IPS-18c (cell line): Measurements from ENCODE around the gene SLC1A6.
"Not testable (repeated sequence)": the region's sequence is repeated elsewhere in the genome, so short reads cannot be mapped to it uniquely, and the experiment has no call there.

Experiments used
- H3K4me3 ChIP-seq: 2 replicates; pipeline ENCODE4 v1.7.0; 2013; ENCODE audit warnings: low read depth, mild to moderate bottlenecking, low read length, moderate library complexity; ENCODE audit not compliant: insufficient read depth
- H3K9me3 ChIP-seq: one replicate; pipeline ENCODE4 v1.6.1; 2013; ENCODE audit warnings: mild to moderate bottlenecking, low read length, moderate library complexity; ENCODE audit not compliant: control insufficient read depth, insufficient read depth

The SLC1A6 gene

DNA sequence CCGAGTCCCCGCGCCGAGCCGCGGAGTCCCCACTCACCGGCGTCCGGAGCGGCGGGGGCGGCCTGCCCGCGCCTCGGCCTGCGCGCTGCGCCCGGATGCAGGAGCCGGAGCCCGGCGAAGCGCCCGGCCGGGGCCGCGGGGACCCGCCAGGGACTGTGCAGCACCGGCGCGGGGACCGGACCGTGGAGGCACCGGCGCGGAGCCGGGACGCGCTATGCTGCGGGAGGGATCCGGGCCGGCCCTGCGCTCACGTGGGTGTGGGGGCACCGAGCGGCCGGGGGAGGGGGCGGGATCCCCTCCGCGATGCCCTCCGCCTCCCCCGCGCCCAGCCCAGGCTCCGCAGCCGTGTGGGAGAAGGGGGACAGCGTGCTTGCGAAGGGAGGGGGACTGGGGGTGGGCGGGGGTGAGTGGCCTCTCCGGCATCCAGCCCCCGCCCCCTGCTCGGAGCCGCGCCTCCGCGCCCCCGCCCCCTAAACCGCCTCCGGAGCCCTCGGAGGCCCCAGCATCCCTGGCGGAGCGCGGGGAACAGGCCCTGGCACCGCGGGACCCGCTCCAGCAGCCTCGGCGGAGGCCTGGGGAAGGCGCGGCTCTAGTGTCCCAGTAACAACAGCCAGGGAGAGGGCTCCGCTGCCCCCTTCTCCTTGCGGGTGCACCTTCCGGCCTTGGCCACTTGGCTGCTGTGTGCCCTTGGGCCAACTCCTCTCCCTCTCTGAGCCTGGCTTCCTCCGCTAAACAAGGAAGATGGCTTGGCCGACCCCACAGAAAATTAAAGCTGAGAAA is at the start of gene SLC1A6:
Gene SLC1A6 (minus strand): TSS at position 389 of the 780 bp plus-strand sequence. CDS start 6,954 bp downstream, outside the sequence.
- H3K4me3 ChIP-seq: peak within 1 kb of the TSS; percentile 51

DNA sequence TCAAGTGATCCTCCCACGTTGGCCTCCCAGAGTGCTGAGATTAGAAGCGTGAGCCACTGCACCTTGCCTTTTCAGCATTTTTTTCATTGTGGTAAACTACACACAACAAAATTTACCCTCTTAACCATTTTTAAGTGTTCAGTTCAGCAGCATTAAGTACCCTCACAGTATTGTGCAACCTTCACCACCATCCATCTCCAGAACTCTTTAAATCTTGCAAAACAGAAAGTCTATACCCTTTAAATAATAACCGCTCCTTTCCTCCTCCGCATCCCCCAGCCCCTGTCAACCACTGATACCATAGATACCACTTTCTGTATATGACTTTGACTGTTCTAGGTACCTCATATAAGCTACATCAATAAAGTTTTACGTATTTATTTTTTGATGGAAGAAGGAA is 48.8 kb upstream of the SLC1A6 start:
- H3K9me3 ChIP-seq: no peaks in the 10 kb centered on the region

More for the DNA sequence above, at the start of gene SLC1A6:
- no peaks in the 10 kb centered on the region for H3K9me3 ChIP-seq

DNA sequence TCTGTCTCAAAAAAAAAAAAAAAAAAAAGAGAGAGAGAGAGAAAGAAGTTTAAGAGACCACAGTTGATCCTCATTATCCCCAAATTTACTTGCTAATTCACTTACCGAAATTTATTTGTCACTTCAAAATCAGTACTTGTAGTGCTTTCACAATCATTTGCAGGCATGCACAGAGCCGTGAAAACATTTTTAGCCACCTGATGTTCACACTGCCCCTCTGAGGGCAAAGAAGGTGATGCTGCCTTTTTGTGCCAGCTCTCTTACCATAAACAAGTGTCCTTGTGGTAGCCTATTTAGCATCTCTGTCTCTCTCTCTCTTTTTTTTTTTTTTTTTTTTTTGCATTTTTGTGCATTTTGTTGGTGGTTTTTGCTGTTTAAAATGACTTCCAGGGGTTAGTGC is 45.6 kb upstream of the SLC1A6 start:
- no peaks in the 10 kb centered on the region for H3K9me3 ChIP-seq
- no peak overlapping the region for H3K4me3 ChIP-seq

More for the DNA sequence above, 48.8 kb upstream of the SLC1A6 start:
- H3K4me3 ChIP-seq: no peak overlapping the region

DNA sequence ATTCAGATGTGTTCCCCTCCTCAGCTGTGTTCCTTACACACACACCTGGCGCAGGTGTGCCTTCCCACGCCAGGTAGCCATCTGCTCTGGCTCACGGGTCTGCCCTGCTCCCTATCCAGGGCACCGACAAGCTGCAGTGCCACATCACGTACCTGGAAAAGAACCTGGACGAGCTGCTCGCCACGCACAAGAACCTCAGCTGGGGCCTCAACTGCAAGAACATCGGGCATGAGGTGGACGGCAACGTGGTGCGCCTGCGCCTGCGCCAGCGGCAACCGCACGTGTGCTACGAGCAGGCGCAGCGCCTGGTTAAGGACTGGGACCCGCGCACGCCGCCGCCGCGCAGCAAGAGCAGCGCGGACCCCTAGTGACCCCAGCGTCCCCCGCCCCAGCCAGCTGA is 43.1 kb upstream of the SLC1A6 start:
- H3K4me3 ChIP-seq: no peak overlapping the region; the same call in 1 of the 2 replicates
- no peaks in the 10 kb centered on the region for H3K9me3 ChIP-seq

- Histone ChIP-seq H3K9me3 (no peaks in the 10 kb centered on the region), H3K4me3 (no peak overlapping the region)
Measured at GRCh38 chr19:15021286-15022007, 41.8 kb upstream of the SLC1A6 start.

DNA sequence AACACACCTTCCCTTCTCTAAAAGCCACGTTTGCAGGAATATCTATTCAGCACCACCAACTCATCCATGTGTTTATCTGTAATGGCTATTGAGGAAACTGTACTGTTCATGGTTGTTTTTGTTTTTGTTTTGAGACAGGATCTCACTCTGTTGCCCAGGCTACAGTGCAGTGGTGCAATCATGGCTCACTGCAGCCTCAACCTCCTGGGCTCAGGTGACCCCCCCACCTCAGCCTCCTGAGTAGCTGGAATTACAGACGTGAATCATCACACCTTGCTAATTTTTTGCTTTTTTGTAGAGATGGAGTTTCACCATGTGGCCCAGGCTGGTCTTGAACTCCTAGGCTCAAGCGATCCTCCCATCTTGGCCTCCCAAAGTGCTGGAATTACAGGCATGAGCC is 39.2 kb upstream of the SLC1A6 start:
- not testable (repeated sequence) for H3K9me3 ChIP-seq, H3K4me3 ChIP-seq

DNA sequence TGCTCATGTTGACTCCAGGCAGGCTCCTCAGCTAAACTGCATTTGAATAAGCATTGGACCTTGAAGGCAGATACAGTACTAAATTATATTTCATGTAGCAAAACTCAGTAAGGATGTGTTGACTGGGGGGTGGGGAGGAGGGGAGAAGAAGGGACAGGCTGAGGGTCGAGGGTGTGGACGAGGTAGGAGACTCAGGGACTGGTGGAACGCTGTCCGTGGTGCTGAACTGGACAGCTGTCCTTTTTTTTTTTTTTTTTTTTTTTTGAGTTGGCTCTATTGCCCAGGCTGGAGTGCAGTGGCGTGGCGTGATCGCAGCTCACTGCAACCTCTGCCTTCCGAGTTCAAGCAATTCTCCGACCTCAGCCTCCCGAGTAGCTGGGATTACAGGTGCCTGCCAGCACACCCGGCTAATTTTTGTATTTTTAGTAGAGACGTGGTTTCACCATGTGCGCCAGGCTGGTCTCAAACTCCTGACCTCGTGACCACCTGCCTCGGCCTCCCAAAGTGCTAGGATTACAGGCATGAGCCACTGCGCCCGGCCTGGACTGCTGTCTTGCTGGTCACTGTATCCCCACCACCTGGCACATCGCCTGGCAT is 36.4 kb upstream of the SLC1A6 start:
- Histone ChIP-seq H3K9me3 (no peaks in the 10 kb centered on the region), H3K4me3 (no peak overlapping the region)

GRCh38 chr19:15014579-15014978 is 34.9 kb upstream of the SLC1A6 start:
- Histone ChIP-seq H3K9me3 (no peaks in the 10 kb centered on the region), H3K4me3 (no peak overlapping the region)

DNA sequence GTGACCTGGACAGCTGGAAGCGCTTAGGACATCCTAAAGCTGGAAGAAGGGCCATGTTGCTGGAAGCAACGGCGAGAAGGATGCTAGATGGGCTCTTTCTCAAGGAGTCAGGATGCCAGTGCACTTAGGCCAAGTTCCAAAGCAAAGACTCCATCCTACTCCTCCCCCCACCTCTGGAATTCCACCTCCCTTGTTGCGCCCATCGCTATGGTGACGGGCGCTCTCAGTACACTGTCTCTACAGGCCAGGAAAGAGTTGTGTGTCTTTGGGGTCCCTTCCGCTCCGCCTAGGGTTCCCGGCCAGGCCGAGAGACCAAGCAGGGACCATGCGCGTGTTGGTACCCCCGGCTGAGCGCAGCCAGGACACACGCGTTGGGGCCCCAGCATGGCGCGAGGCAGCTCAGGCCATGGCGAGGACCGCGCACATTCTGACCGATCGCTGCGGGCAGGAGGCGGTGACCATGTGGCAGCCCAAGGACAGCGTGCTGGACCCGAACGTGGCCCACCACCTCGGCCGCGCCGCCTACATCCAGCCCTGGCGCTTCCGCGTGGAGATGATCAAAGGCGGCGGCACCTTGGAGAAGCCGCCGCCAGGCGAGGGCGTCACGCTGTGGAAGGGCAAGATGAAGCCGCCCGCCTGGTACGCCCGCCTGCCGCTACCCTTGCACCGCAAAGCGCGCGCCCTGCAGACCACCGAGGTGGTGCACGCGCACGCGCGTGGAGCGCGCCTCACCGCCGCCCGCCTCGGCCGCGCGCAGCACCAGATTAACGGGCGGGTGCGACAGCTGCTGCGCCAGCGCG is 31.0 kb upstream of the SLC1A6 start:
- Histone ChIP-seq H3K4me3 (peak overlapping the region; percentile 58), H3K9me3 (no peaks in the 10 kb centered on the region)

DNA sequence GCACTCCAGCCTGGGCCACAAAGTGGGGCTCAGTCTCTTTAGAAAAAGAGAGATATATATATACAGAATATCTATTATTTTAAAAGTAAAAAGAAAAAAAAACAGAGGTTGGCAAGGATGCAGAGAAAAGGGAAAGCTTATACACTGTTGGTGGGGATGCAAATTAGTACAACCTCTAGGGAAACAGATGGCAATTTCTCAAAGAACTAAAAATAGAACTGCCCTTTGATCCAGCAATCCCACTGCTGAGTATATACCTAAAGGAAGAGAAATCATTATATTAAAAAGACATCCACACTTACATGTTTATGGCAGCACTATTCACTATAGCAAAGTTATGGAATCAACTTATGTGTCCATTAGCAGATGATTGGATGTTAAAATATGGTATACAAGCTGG is 28.6 kb upstream of the SLC1A6 start:
- no peaks in the 10 kb centered on the region for H3K9me3 ChIP-seq

GRCh38 chr19:14997981-14998380 is 18.3 kb upstream of the SLC1A6 start:
- Histone ChIP-seq H3K9me3 (peaks cover 2% of the 10 kb centered on the region), H3K4me3 (no peak overlapping the region)

More for the DNA sequence above, 28.6 kb upstream of the SLC1A6 start:
- H3K4me3 ChIP-seq: no peak overlapping the region

- Histone ChIP-seq H3K4me3 (no peak overlapping the region), H3K9me3 (peaks cover 2% of the 10 kb centered on the region)
Measured at GRCh38 chr19:14992780-14993179, 13.1 kb upstream of the SLC1A6 start.

DNA sequence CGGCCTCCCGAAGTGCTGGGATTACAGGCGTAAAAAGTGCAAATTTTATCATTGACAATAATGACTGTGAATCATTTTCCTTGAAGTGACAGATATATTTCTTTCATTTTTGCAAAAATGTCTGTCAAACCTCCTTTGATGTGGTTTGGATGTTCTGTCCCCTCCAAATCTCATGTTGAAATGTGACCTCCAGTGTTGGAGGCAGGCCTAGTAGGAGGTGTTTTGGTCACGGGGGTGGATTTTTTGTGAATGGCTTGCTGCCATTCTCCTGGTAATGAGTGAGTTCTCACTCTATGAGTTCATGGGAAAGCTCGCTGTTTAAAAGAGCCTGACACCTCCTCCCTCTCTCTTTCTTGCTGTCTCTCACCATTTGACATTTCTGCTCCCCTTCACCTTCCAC is 5.5 kb upstream of the SLC1A6 start:
- Histone ChIP-seq H3K4me3 (no peak overlapping the region), H3K9me3 (no peaks in the 10 kb centered on the region)

- Histone ChIP-seq H3K9me3 (no peaks in the 10 kb centered on the region), H3K4me3 (0 out of 2 replicates have a peak overlapping the region, but pooled peaks have one; percentile 47)
Measured at GRCh38 chr19:14978161-14978776, 1.4 kb downstream of the SLC1A6 start.

GRCh38 chr19:14977128-14977527 is 2.5 kb downstream of the SLC1A6 start:
- Histone ChIP-seq H3K4me3 (no peak overlapping the region), H3K9me3 (no peaks in the 10 kb centered on the region)

DNA sequence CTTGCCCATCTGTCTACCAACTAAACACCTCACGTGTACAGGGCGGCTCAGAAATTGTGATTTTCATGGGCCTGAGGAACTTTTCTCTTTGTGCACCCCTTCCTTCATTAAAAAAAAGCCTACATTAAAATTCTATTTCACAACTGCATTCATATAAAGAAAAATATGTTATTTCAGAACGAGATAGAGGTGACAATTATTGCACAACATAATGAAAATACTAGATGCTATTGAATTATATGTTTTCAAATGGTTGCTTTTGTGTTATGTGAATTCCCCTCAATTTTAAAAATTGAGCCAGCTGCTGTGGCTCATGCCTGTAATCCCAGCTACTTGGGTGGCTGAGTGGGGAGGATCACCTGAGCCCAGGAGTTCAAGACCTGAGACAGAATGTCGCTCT is 5.2 kb downstream of the SLC1A6 start:
- no peak overlapping the region for H3K4me3 ChIP-seq
- no peaks in the 10 kb centered on the region for H3K9me3 ChIP-seq

DNA sequence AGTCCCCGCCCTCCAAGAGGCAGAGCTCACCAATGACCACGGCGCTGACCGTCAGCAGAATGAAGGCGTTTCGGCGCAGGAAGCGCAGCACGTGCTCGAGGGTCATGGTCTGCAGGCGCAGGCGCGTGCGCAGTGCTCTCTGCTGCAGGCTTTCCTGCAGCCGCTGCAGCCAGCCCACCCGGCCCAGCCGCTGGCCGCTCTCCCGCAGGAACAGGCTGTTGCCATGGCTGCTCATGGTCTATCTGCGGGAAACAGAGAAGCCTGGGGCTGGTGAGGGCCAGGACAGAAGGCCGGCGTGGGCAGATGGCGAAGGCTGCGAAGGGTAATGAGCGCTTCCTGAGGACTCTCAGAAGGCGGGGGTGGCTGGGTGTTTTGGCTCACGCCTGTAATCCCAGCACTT is 7.0 kb downstream of the SLC1A6 start:
- Histone ChIP-seq H3K4me3 (no peak overlapping the region), H3K9me3 (no peaks in the 10 kb centered on the region)
